Measurements from ENCODE around the gene YBX2.

DNA sequence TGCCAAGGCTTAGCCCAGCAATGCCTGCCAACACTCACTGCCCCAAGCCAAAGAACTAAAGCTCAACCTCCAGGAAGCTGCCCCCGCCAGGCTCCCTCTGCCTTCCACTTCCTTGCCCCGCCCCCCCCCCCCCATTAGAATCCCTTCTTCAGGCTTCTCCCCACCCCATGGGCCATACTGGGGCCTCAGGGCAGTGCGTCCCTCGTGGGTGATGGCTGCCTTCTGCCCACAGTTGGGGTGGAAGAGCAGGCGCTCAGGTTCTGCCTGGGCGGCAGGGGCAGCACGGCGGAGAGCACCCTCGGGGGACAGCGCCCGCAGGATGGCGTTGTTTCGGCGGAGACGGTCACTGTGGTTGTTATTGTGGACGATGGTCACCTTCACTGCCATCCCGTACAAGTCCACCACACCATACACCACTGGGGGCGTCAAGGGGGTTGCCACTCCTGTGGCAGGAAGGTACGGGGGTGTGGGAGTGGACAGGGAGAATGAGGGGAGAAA is 30.6 kb upstream of the YBX2 start:
- TF ChIP-seq, protein P1, sequence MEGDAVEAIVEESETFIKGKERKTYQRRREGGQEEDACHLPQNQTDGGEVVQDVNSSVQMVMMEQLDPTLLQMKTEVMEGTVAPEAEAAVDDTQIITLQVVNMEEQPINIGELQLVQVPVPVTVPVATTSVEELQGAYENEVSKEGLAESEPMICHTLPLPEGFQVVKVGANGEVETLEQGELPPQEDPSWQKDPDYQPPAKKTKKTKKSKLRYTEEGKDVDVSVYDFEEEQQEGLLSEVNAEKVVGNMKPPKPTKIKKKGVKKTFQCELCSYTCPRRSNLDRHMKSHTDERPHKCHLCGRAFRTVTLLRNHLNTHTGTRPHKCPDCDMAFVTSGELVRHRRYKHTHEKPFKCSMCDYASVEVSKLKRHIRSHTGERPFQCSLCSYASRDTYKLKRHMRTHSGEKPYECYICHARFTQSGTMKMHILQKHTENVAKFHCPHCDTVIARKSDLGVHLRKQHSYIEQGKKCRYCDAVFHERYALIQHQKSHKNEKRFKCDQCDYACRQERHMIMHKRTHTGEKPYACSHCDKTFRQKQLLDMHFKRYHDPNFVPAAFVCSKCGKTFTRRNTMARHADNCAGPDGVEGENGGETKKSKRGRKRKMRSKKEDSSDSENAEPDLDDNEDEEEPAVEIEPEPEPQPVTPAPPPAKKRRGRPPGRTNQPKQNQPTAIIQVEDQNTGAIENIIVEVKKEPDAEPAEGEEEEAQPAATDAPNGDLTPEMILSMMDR (IDR thresholded peaks at IDR 0.05), result no peak
- TF ChIP-seq POLR2AphosphoS5 (IDR thresholded peaks at IDR 0.05; ENCODE audit: low read depth, low read length), result no peak
- no peak for TF ChIP-seq SIN3A (IDR thresholded peaks at IDR 0.05; ENCODE audit: borderline replicate concordance, insufficient read depth, low read depth, low read length)

Data from Panc1 (cell line).